ENCODE results near the gene C14orf132.

C14orf132 gene

GRCh38 chr14:96130391-96130790 is 91.2 kb downstream of the C14orf132 start:
- peaks cover 31 to 33% of the 10 kb centered on the region in 2 donors for H3K4me1 Mint-ChIP-seq
- DNase-seq (no peak), ATAC-seq (replicated peaks) (no peak)
- no peak overlapping the region for H3K27ac Mint-ChIP-seq
- H3K36me3 Mint-ChIP-seq, result no peaks in the 10 kb centered on the region
- H3K4me3 Mint-ChIP-seq, result no peak overlapping the region
- H3K27me3 Mint-ChIP-seq, result peaks cover 17 to 30% of the 10 kb centered on the region in 2 donors
- H3K9me3 Mint-ChIP-seq, result peaks cover 0 to 3% of the 10 kb centered on the region in 2 donors

DNA sequence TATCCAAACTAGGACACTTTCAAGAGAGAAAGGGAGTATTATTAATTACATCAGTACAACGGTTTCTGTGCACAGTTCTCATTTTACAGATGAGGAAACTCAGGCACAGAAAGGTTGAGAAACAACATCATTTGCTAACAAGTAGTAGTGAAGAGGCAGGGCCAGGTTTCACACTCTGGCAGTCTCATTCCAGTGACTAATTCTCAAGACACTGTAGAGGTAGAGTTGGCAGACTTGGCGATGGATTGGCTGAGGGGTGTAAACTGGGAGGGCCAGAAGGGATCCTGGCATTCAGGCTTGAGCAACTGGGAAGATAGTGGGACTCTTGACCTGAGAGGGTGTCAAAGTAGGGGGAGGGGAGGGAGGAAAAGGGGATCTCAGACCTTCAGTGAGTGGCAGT is 91.7 kb downstream of the C14orf132 start:
- peaks cover 22 to 34% of the 10 kb centered on the region in 2 donors for H3K27me3 Mint-ChIP-seq
- no peak overlapping the region for H3K4me3 Mint-ChIP-seq
- DNase-seq (no peak), ATAC-seq (replicated peaks) (no peak)
- peaks cover 28 to 29% of the 10 kb centered on the region in 2 donors for H3K4me1 Mint-ChIP-seq
- no peak overlapping the region for H3K27ac Mint-ChIP-seq
- peaks cover 0 to 7% of the 10 kb centered on the region in 2 donors for H3K9me3 Mint-ChIP-seq
- H3K36me3 Mint-ChIP-seq, result no peaks in the 10 kb centered on the region

DNA sequence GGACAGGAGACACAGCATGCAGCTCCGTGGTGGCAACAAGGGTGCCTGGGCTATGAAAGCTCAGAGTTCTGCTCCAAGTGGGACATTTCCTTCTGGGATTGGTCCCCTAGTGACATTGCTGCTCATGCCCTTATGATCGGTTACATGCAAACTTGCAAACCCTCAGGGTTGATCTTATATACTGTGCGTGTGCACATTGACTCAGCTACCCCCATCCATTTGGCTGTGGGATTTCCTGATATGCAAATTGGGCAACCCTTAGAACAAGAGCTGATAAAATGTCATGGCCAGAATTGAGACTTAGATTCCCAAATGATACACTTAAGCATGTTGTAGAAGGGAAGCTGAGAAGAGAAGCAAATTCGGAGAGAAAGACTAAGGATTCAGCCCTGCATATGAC is 92.7 kb downstream of the C14orf132 start:
- no peak for DNase-seq
- Mint-ChIP-seq H3K36me3 (no peaks in the 10 kb centered on the region), H3K27ac (no peak overlapping the region), H3K27me3 (peaks cover 22 to 35% of the 10 kb centered on the region in 2 donors), H3K4me1 (peaks cover 21 to 23% of the 10 kb centered on the region in 2 donors), H3K4me3 (no peak overlapping the region), H3K9me3 (peaks cover 0 to 7% of the 10 kb centered on the region in 2 donors)
- ATAC-seq (replicated peaks), result peak in 1 of 2 donors; percentile 43

DNA sequence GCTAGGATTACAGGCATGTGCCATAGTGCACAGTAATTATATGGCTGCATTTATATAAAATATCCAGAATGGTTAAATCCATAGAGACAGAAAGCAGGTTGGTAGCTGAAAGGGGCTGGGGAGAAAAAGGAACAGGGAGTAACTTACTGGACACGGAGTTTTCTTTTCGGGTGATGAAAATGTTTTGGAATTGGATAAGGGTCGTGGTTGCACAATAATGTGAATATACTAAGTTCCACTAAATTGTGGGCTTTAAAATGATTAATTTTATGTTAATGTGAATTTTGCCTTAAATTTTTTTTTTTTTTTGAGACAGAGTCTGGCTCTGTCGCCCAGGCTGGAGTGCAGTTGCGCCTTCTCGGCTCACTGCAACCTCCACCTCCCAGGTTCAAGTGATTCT is 95.3 kb downstream of the C14orf132 start:
- no peak overlapping the region for H3K27ac Mint-ChIP-seq
- H3K4me3 Mint-ChIP-seq, result no peak overlapping the region
- peaks cover 0 to 6% of the 10 kb centered on the region in 2 donors for H3K36me3 Mint-ChIP-seq
- no peak for DNase-seq
- no peak for ATAC-seq (replicated peaks)
- peaks cover 9 to 15% of the 10 kb centered on the region in 2 donors for H3K9me3 Mint-ChIP-seq
- peaks cover 7 to 10% of the 10 kb centered on the region in 2 donors for H3K4me1 Mint-ChIP-seq
- peaks cover 29 to 46% of the 10 kb centered on the region in 2 donors for H3K27me3 Mint-ChIP-seq

- Mint-ChIP-seq H3K27me3 (peaks cover 29 to 42% of the 10 kb centered on the region in 2 donors), H3K9me3 (peaks cover 9 to 15% of the 10 kb centered on the region in 2 donors), H3K4me3 (no peak overlapping the region), H3K36me3 (peaks cover 0 to 6% of the 10 kb centered on the region in 2 donors), H3K27ac (no peak overlapping the region), H3K4me1 (peaks cover 4% of the 10 kb centered on the region in 2 donors)
- no peak for DNase-seq
- ATAC-seq (replicated peaks), result no peak
Measured at GRCh38 chr14:96135285-96135684, 96.1 kb downstream of the C14orf132 start.

- Mint-ChIP-seq H3K36me3 (peaks cover 0 to 6% of the 10 kb centered on the region in 2 donors), H3K4me3 (no peak overlapping the region), H3K4me1 (peaks cover 0 to 4% of the 10 kb centered on the region in 2 donors), H3K27ac (no peak overlapping the region), H3K9me3 (peaks cover 9 to 15% of the 10 kb centered on the region in 2 donors), H3K27me3 (peaks cover 29 to 35% of the 10 kb centered on the region in 2 donors)
- DNase-seq (no peak), ATAC-seq (replicated peaks) (no peak)
Measured at GRCh38 chr14:96136371-96137005, 97.3 kb downstream of the C14orf132 start.

- H3K9me3 Mint-ChIP-seq, result peaks cover 9 to 15% of the 10 kb centered on the region in 2 donors
- H3K27me3 Mint-ChIP-seq, result peaks cover 22 to 23% of the 10 kb centered on the region in 2 donors
- no peak overlapping the region for H3K27ac Mint-ChIP-seq
- H3K4me3 Mint-ChIP-seq, result no peak overlapping the region
- peaks cover 0 to 1% of the 10 kb centered on the region in 2 donors for H3K4me1 Mint-ChIP-seq
- ATAC-seq (replicated peaks) (no peak), DNase-seq (no peak)
- peaks cover 0 to 6% of the 10 kb centered on the region in 2 donors for H3K36me3 Mint-ChIP-seq
Measured at GRCh38 chr14:96138241-96138640, 99.1 kb downstream of the C14orf132 start.

- Mint-ChIP-seq H3K27me3 (peaks cover 21 to 29% of the 10 kb centered on the region in 2 donors), H3K27ac (no peak overlapping the region), H3K4me1 (peaks cover 0 to 1% of the 10 kb centered on the region in 2 donors), H3K4me3 (no peak overlapping the region), H3K9me3 (peaks cover 9 to 18% of the 10 kb centered on the region in 2 donors), H3K36me3 (peaks cover 0 to 6% of the 10 kb centered on the region in 2 donors)
- ATAC-seq (replicated peaks) (no peak), DNase-seq (no peak)
Measured at GRCh38 chr14:96139169-96139568, 100.0 kb downstream of the C14orf132 start.

GRCh38 chr14:96139879-96140278 is 100.7 kb downstream of the C14orf132 start:
- peaks cover 21 to 29% of the 10 kb centered on the region in 2 donors for H3K27me3 Mint-ChIP-seq
- no peak for DNase-seq
- no peak for ATAC-seq (replicated peaks)
- H3K4me1 Mint-ChIP-seq, result peaks cover 0 to 1% of the 10 kb centered on the region in 2 donors
- H3K27ac Mint-ChIP-seq, result no peak overlapping the region
- peaks cover 0 to 6% of the 10 kb centered on the region in 2 donors for H3K36me3 Mint-ChIP-seq
- peaks cover 9 to 18% of the 10 kb centered on the region in 2 donors for H3K9me3 Mint-ChIP-seq
- no peak overlapping the region for H3K4me3 Mint-ChIP-seq

DNA sequence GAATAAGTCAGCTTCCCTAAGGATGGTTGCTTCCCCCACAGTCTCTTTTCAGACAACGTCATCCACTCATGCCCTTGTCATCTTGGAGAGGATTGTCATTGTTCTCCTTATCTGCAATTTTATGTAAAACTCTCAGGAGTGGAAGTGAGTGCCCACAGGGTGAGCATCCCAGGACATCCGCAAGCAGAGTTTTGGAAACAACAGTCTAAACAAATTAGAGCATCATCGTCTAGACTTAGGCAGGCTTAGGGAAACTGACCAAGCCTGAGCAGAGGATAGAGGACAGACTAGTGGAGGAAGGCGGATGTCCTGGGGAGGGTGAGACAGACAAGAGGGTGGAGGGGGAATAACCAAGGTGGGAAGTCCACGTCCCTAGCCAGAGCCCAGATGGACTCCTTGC is 101.8 kb downstream of the C14orf132 start:
- DNase-seq (no peak), ATAC-seq (replicated peaks) (no peak)
- peaks cover 0 to 6% of the 10 kb centered on the region in 2 donors for H3K36me3 Mint-ChIP-seq

More for the DNA sequence above, 101.8 kb downstream of the C14orf132 start:
- H3K4me1 Mint-ChIP-seq, result peaks cover 0 to 1% of the 10 kb centered on the region in 2 donors
- no peak overlapping the region for H3K27ac Mint-ChIP-seq
- H3K4me3 Mint-ChIP-seq, result no peak overlapping the region
- peaks cover 11 to 19% of the 10 kb centered on the region in 2 donors for H3K27me3 Mint-ChIP-seq
- H3K9me3 Mint-ChIP-seq, result peaks cover 9 to 11% of the 10 kb centered on the region in 2 donors

Data from stimulated activated naive B cell treated with anti-CD40 and anti-IgM and Interleukin-4, amounts not matched to agents 10 μg/mL and 1 μg/mL and 100 μg/mL, for 72 hours (primary cell).